ENCODE results near the gene TMBIM6.
"Not testable (repeated sequence)": the region's sequence is repeated elsewhere in the genome, so short reads cannot be mapped to it uniquely, and the experiment has no call there.

The TMBIM6 gene

DNA sequence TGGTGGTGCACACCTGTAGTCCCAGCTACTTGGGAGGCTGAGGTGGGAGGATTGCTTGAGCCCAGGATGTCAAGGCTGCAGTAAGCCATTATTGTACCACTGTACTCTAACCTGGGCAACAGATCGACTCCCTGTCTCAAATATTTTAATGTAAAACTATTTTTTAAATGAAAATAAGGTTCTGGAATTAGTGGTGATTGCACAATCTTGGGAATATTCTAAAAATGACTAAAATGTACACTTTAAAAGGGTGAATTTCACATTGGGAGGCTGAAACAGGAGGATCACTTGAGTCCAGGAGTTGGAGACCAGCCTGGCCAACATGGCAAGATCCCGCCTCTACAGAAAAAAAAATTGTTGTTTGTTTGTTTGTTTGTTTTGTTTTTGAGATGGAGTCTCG lies 12.9 kb upstream of the TMBIM6 start:
- DNase-seq (ENCODE audit: low read depth in 2 of 2), result no peak

GRCh38 chr12:49730050-49730449 lies 11.3 kb upstream of the TMBIM6 start:
- no peak for DNase-seq (ENCODE audit: low read depth in 2 of 2)

DNA sequence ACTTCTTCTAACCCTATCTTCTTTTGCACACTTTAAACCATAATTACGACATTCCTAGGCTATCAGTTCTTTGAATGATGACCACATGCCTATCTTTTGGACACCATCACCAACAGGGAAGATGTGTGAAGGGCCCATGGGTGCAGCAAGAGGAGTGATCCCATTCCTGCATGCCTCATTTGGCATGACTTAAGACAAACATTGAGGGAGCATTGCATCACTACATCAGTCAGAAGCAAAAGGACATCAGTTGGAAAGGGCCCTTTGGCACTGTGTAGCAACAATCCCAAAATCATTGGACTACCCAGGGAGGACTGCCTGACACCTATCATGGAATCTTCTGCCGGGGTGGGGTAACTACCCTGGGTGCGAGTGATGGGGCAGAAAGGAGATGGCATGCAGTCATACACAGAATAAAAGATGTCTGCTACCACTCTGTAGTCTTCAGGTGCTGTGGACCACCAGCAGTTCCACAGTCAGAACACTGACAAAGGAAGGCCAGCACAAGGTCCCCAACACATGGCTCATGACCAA lies 10.7 kb upstream of the TMBIM6 start:
- no peak for DNase-seq (ENCODE audit: low read depth in 2 of 2)

GRCh38 chr12:49733219-49734017 lies 7.9 kb upstream of the TMBIM6 start:
- DNase-seq (ENCODE audit: low read depth in 2 of 2), result no peak

GRCh38 chr12:49734900-49735299 lies 6.5 kb upstream of the TMBIM6 start:
- not testable (repeated sequence) for DNase-seq (ENCODE audit: low read depth in 2 of 2)

DNA sequence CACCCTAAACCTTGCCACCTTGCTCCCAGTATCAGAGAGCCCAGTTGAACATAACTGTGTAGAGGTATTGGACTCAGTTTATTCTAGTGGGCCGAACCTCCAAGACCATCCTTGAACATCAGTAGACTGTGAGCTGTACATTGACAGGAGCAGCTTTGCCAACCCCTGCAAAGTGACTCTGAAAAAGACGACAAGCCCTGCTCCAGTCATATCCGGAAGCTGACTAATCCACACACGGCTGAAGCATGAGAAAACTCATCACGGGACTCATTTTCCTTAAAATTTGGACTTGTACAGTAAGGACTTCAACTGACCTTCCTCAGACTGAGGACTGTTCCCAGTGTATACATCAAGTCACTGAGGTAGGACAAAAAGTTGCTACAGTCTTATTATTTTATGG lies 2.6 kb upstream of the TMBIM6 start:
- DNase-seq (ENCODE audit: low read depth in 2 of 2), result not testable (repeated sequence)

- DNase-seq (ENCODE audit: low read depth in 2 of 2), result not testable (repeated sequence)
Measured at GRCh38 chr12:49740277-49740676, 1.1 kb upstream of the TMBIM6 start.

GRCh38 chr12:49741882-49742620 lies 694 bp downstream of the TMBIM6 start:
- peak; percentile 71 to 74 for DNase-seq (ENCODE audit: low read depth in 2 of 2)

DNA sequence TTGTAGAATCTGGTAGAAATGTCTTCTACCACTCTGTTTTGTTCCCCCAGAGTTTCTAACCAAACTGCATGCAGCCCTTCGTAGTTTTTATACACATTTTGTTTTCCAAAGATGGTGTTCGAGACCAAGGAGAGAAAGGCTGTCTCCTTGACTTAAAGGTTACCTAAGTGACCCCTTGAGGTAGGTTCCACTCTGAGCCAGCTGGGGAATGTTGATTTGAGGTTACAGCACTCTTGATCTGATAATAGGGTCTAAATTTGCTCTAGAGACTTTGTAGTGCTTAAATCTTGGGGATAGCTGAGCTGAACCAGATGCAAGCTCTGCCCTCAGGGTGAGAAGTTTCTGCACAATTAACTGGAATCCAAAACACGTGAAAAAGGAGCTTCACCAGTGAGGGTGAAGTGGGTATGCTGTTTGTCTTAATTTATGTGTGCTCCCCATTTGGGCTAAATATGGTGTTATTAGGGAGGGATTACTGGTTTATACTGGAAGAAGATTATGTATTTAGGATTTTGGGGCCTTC lies 3.1 kb downstream of the TMBIM6 start:
- DNase-seq (ENCODE audit: low read depth in 2 of 2), result no peak

GRCh38 chr12:49748306-49748705 lies 6.9 kb downstream of the TMBIM6 start:
- DNase-seq (ENCODE audit: low read depth in 2 of 2), result no peak

DNA sequence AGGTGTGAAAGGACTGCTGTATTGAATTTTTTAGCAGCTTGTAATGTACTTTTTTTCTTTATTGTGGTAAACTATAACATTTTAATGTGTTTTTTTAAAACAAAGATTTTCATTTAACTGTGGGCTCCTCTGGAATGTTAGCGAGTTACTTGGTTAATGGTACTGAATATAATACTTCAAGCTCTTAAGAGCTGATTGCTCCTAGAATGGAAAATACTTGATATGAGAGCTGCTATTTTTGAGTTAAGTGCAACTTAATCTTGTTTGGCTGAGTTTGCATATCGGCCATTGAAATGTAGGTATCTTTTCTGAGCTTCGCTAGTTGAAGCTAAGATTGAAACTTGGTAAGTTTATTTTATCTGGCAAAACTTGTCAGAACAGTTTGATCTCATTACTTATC lies 7.4 kb downstream of the TMBIM6 start:
- no peak for DNase-seq (ENCODE audit: low read depth in 2 of 2)

DNA sequence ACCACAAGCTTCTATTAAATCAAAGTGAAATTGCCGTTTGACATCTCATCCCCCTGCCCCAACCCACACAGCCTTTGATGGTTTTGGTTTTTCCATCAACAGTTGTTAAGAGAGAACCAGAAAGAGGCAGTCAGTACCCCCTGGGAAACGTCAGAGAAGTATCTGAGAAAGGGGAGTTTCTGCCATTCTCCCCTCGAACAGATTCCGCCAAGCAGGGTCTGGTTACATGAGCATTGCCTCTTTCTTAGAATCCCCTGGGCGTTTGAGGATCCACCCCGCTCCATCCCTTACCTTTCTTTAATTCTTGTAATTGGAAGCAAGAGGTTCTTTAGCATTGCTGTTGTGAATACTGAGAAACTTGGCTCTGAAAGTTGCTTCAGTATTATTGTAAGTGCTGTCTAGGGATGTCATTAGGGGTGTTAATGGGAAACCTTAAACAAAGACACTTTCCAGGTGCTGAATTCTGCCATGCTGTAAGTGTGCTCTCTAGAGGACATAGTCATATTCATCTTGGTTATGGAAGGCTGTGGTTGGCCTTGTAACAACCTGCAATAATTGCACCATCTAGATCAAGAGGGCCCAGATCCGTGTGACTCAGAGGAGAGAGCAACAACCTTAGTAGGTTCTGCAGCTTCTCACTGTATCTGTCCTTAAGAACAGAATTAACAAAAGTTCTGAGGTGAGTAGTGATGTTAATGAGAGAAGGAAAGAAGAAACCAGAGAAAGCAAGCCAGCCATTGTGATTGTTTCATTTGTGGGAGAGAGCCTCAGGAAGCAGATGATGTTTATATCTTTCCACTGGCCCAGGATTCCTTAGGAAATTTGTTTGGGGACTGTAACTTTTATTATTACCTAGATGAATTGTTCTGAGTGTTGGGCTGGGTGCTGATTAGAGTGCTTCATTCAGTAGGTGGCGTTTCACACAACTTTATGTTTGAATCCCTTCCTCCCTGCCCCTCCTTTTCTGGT lies 9.0 kb downstream of the TMBIM6 start:
- DNase-seq (ENCODE audit: low read depth in 2 of 2), result peak; percentile 22 to 48

DNA sequence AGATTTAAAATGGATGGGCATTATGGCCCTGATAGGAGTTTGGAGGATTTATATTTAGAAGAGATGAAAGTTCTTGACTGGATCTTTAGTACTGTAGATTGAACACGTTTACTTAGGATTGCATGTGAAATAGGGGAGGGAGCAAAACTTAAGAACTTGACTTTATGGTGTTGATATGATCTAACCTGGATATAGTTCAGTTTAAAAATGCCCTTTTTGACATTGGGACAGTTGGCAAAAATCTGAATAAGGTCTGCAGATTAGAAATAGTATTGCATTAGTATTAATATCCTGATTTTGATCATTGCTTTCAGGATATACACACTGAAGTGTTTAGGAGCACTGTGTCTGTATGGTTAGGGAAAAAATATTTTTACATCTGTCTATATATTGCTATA lies 9.6 kb downstream of the TMBIM6 start:
- DNase-seq (ENCODE audit: low read depth in 2 of 2), result no peak

GRCh38 chr12:49761677-49762467 lies 20.5 kb downstream of the TMBIM6 start:
- DNase-seq (ENCODE audit: low read depth in 2 of 2), result no peak

DNA sequence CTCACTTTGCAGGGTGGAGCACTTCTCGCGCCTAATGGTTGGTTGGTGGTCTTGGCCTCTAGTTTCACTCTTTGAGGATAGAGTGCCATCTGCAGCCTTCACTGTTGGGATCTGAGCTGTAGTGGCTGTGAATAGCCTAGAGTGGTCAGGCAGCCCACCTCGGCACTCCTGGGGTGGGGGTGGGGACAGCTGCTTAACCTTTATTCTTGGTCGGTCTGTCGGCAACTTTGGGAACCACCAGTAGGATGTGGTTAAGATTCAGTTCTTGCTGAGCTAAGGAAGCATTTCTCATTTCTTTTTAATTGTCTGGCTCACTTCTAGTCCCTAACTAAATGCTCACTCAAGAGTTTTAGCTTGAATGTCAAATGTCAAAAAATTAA lies 21.1 kb downstream of the TMBIM6 start:
- no peak for DNase-seq (ENCODE audit: low read depth in 2 of 2)

- DNase-seq (ENCODE audit: low read depth in 2 of 2), result peak; percentile 62 to 74
Measured at GRCh38 chr12:49763006-49763591, 21.7 kb downstream of the TMBIM6 start.

DNA sequence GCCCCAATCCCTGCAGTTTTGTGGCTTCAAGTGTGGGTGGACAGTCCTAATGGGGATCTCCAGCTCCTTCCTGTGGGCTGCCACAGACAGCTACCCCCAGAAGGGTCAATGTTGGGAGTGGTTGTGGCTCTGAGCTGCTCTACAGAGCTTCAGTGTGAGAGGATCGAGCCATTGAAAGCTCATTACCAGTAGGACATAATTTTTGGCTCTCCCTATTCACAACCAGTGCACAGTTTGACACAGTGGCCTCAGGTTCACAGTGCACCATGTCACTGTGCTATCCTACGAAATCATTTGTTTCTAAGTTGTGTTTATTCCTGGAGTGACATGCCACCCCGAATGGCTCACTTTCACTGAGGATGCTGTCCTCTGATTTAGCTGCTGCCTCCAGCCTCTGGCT lies 22.8 kb downstream of the TMBIM6 start:
- no peak for DNase-seq (ENCODE audit: low read depth in 2 of 2)

DNA sequence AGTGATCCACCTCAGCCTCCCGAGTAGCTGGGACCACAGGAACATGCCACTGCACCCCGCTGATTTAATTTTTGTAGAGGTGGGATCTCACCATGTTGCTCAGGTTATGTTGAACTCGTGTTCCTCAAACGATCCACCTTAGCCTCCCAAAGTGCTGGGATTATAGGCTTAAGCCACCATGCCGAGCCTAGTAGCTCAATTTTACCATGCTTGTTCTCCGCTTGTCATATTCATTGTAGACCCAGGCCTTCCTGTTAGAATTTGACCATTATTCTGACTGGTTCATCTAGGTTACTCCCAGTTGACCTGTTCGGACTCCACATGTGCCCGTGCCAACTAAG lies 24.7 kb downstream of the TMBIM6 start:
- DNase-seq (ENCODE audit: low read depth in 2 of 2), result no peak

DNA sequence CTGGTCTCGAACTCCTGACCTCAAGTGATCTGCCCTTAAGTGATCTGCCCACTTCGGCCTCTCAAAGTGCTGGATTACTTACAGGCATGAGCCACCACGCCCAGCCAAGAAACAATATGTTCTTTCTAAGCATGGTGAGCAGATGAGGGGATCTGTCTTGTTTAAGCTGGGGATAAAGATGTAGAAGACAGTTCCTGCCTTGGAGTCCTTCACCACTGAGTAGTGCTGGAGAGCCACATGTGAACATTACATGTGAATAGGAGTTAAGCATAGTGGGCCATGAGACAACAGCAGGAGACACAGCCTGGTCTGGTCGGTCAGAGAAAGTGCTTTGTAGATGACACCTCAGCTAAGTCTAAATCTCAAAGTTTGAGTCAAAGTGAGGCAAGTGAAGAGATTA lies 26.0 kb downstream of the TMBIM6 start:
- DNase-seq (ENCODE audit: low read depth in 2 of 2), result no peak

GRCh38 chr12:49773102-49773501 lies 31.7 kb downstream of the TMBIM6 start:
- not testable (repeated sequence) for DNase-seq (ENCODE audit: low read depth in 2 of 2)
